GM12878 (cell line): ENCODE data around the gene BBX. TPM values are rescaled to one million over a fixed set of nuclear protein-coding genes. Genes with fewer than 3 reads are reported as not detected.

Experiments used
- ATAC-seq: fragments of 200-7000 bp; cut with Tn5 transposase; 3 replicates; pipeline ENCODE4 v1.9.1; 2020; ENCODE audit warnings: mild to moderate bottlenecking, moderate library complexity
- BruUV-seq: library from RNA; stranded (reverse); fragments of 400-500 nt; replicated peaks from 2 replicates; lab custom pipeline; 2021; lab: Mats Ljungman, UMichigan
- CTCF ChIA-PET: fragments of 300-600 bp; sonication (Branson Sonifier 250); formaldehyde crosslinking; extraction: SDS; loops from one replicate; lab custom pipeline; 2021; ENCODE audit warnings: inconsistent platforms; lab: Yijun Ruan, JAX
- POLR2A ChIA-PET: fragments of 350-600 bp; formaldehyde crosslinking; extraction: SDS; loops from one replicate; lab custom pipeline; 2021; ENCODE audit warnings: inconsistent platforms; lab: Charles Lee
- RAD21 ChIA-PET: fragments of 300-600 bp; sonication (Branson Sonifier 250); formaldehyde crosslinking; loops from one replicate; lab custom pipeline; 2023; ENCODE audit warnings: antibody characterized with exemption; ENCODE audit not compliant: unreplicated experiment; lab: Charles Lee
- SMC1A ChIA-PET: fragments of 300-600 bp; sonication (Branson Sonifier 250); formaldehyde crosslinking; loops from one replicate; lab custom pipeline; 2023; ENCODE audit not compliant: unreplicated experiment, uncharacterized antibody; lab: Charles Lee
- DNase-seq: peaks from one replicate; pipeline ENCODE4 v3.0.0-alpha.2; 2011; ENCODE audit warnings: low read depth, low spot score
- FAIRE-seq: peaks from 3 replicates; lab custom pipeline; 2011; peaks lifted over from hg19 to GRCh38; lab: Jason Lieb, UNC
- H2AFZ ChIP-seq: 2 replicates; pipeline ENCODE4 v1.6.0; 2011; ENCODE audit warnings: low read depth, low read length, control low read depth; ENCODE audit not compliant: control insufficient read depth
- H3K27ac ChIP-seq: 2 replicates; pipeline ENCODE4 v1.5.1; 2011; ENCODE audit warnings: control low read depth; ENCODE audit not compliant: control insufficient read depth, insufficient read depth
- H3K27me3 ChIP-seq, 2 experiments: replicated peaks in 1 of 2; 2 replicates each; pipeline versions ENCODE4 v1.6.0 to v1.6.1; 2011; ENCODE audit warnings: low read length in 1 of 2; ENCODE audit not compliant: control insufficient read depth in 2 of 2, insufficient read depth in 2 of 2
- H3K36me3 ChIP-seq, 2 experiments: 2 replicates each; pipeline ENCODE4 v1.5.1; 2011; ENCODE audit warnings: low read length in 1 of 2; ENCODE audit not compliant: control insufficient read depth in 2 of 2, insufficient read depth in 2 of 2
- H3K4me1 ChIP-seq: 2 replicates; pipeline ENCODE4 v1.6.1; 2011; ENCODE audit warnings: mild to moderate bottlenecking, low read length, moderate library complexity, mixed read lengths; ENCODE audit not compliant: control insufficient read depth, insufficient read depth
- H3K4me2 ChIP-seq: 2 replicates; pipeline ENCODE4 v1.6.0; 2011; ENCODE audit warnings: control low read depth; ENCODE audit not compliant: control insufficient read depth, insufficient read depth
- H3K4me3 ChIP-seq: fragments of 200-600 bp; sonication (generic); 2 replicates; pipeline ENCODE4 v1.5.1; 2016
- H3K79me2 ChIP-seq: 2 replicates; pipeline ENCODE4 v1.6.0; 2011; ENCODE audit warnings: low read length; ENCODE audit not compliant: control insufficient read depth, insufficient read depth
- H3K9ac ChIP-seq: 2 replicates; pipeline ENCODE4 v1.8.0; 2011; ENCODE audit warnings: low read length, control low read depth, mixed read lengths; ENCODE audit not compliant: control insufficient read depth, insufficient read depth
- H3K9me3 ChIP-seq: replicated peaks from 3 replicates; pipeline ENCODE4 v1.5.1; 2011; ENCODE audit warnings: mild to moderate bottlenecking, low read length; ENCODE audit not compliant: control insufficient read depth, insufficient read depth
- H4K20me1 ChIP-seq: 2 replicates; pipeline ENCODE4 v1.6.0; 2011; ENCODE audit not compliant: control insufficient read depth, insufficient read depth
- CBFB ChIP-seq: IDR thresholded peaks from 2 replicates; pipeline ENCODE4 v1.6.1; 2016; ENCODE audit warnings: antibody characterized with exemption, low read depth
- CHD2 ChIP-seq: IDR thresholded peaks from 2 replicates; pipeline ENCODE4 v1.6.1; 2011; ENCODE audit warnings: low read depth, low read length, improper control_type of control experiment, borderline replicate concordance
- E4F1 ChIP-seq: fragments of 450-650 bp; IDR thresholded peaks from 2 replicates; pipeline ENCODE4 v1.6.1; 2018; ENCODE audit warnings: borderline replicate concordance, mild to moderate bottlenecking; ENCODE audit not compliant: partially characterized antibody
- GATAD2B ChIP-seq: fragments of 450-650 bp; conservative IDR thresholded peaks from 2 replicates; pipeline ENCODE4 v1.6.1; 2017; ENCODE audit warnings: low read depth, mild to moderate bottlenecking, moderate library complexity
- MEF2B ChIP-seq: fragments of 450-650 bp; IDR thresholded peaks from 2 replicates; pipeline ENCODE4 v1.6.1; 2018; ENCODE audit warnings: mild to moderate bottlenecking, moderate library complexity; ENCODE audit not compliant: partially characterized antibody, poor library complexity, severe bottlenecking
- MTA2 ChIP-seq: fragments of 450-650 bp; IDR thresholded peaks from 2 replicates; pipeline ENCODE4 v1.6.1; 2016; ENCODE audit warnings: low read depth, mild to moderate bottlenecking, moderate library complexity
- MYC ChIP-seq: IDR thresholded peaks from 2 replicates; pipeline ENCODE4 v1.6.1; 2011; ENCODE audit warnings: mild to moderate bottlenecking, low read length, moderate library complexity, inconsistent platforms; ENCODE audit not compliant: insufficient read depth, insufficient replicate concordance, insufficient read length, severe bottlenecking
- PAX8 ChIP-seq: fragments of 450-650 bp; IDR thresholded peaks from 2 replicates; pipeline ENCODE4 v1.6.1; 2017; ENCODE audit warnings: mild to moderate bottlenecking, moderate library complexity
- RELB ChIP-seq: fragments of 450-650 bp; IDR thresholded peaks from 2 replicates; pipeline ENCODE4 v1.6.1; 2017; ENCODE audit warnings: low read depth, mild to moderate bottlenecking, moderate library complexity
- SMAD1 ChIP-seq: fragments of 450-650 bp; IDR thresholded peaks from 2 replicates; pipeline ENCODE4 v1.6.1; 2018; ENCODE audit warnings: mild to moderate bottlenecking, low read depth; ENCODE audit not compliant: partially characterized antibody
- SPI1 ChIP-seq: IDR thresholded peaks from 2 replicates; pipeline ENCODE4 v1.6.1; 2011; ENCODE audit warnings: low read depth, mild to moderate bottlenecking, low read length, moderate library complexity, borderline replicate concordance; ENCODE audit not compliant: insufficient read depth
- STAT1 ChIP-seq: fragments of 450-650 bp; conservative IDR thresholded peaks from 2 replicates; pipeline ENCODE4 v1.6.1; 2014; ENCODE audit warnings: antibody characterized with exemption, mild to moderate bottlenecking
- STAT3 ChIP-seq: IDR thresholded peaks from 2 replicates; pipeline ENCODE4 v1.6.1; 2011; ENCODE audit warnings: low read depth, low read length, improper control_type of control experiment
- SUPT20H ChIP-seq: IDR thresholded peaks from 2 replicates; pipeline ENCODE4 v1.6.1; 2011; ENCODE audit warnings: low read depth, mild to moderate bottlenecking, low read length, moderate library complexity, borderline replicate concordance; ENCODE audit not compliant: control insufficient read depth
- ZBED1 ChIP-seq: IDR thresholded peaks from 2 replicates; pipeline ENCODE4 v1.6.1; 2016; ENCODE audit warnings: borderline replicate concordance
- ZNF217 ChIP-seq: fragments of 450-650 bp; IDR thresholded peaks from 2 replicates; pipeline ENCODE4 v1.6.1; 2017; ENCODE audit warnings: antibody characterized with exemption, mild to moderate bottlenecking
- WGBS: methylation state at CpG from one replicate; pipeline ENCODE4 v1.1.6; 2016; ENCODE audit warnings: low lambda C conversion rate; ENCODE audit not compliant: insufficient replicate concordance, insufficient coverage; ENCODE audit errors: missing lambda C conversion rate; 5-methylcytosine and 5-hydroxymethylcytosine counted together
- in situ Hi-C: fragments of 300-500 bp; cut with MboI; formaldehyde crosslinking; loops from 9 replicates; pipeline ENCODE4 v1.14.3; 2018; ENCODE audit warnings: mixed read lengths
- intact Hi-C: fragments of 100-400 bp; cut with micrococcal nuclease; formaldehyde crosslinking; loops from one replicate; pipeline ENCODE4 v1.14.2; 2022; ENCODE audit not compliant: unreplicated experiment
- polyA plus RNA-seq, 11 experiments: library from polyadenylated mRNA; depleted of rRNA in 4 of 11; unstranded in 6 of 11; stranded (reverse) in 5 of 11; fragments of >200 nt; fragmentation: Nextera tagmentation in 4 of 11; fragmentation: Illumina TruSeq in 1 of 11; extraction: Ambion mirVana in 4 of 11; extraction: Trizol in 1 of 11; gene quantifications; 1 replicate in 1 of 11; 2 replicates in 10 of 11; pipeline versions ENCODE4 v1.2.1 to v1.2.3, GENCODE V29; 2011 to 2016; ENCODE audit warnings: inconsistent platforms in 2 of 11, missing spikeins in 2 of 11, low read depth in 1 of 11
- total RNA-seq, 4 experiments: library from RNA; depleted of rRNA in 3 of 4; stranded (reverse); fragments of >200 nt in 3 of 4; fragmentation: Illumina TruSeq in 1 of 4; extraction: Trizol in 1 of 4; gene quantifications; 2 replicates each; pipeline versions ENCODE4 v1.2.1 to v1.2.3, GENCODE V29; 2013 to 2021

Gene BBX
- total and polyA plus RNA-seq, 10 of the 15 experiments (the other 5 are each of a cell fraction or from before 2014, with no cell fraction given), result 13.3 to 38.5 (median 32.0) TPM

GRCh38 chr3:107493134-107493533 is 29.6 kb upstream of the BBX start (continued):
- TF ChIP-seq E4F1, result no peak
- TF ChIP-seq RELB, result no peak
- no peak for TF ChIP-seq ZNF217
- no peak for TF ChIP-seq MEF2B
- TF ChIP-seq CBFB, result no peak

GRCh38 chr3:107496855-107497254 is 25.9 kb upstream of the BBX start:
- H3K4me1 ChIP-seq, result no peaks in the 10 kb centered on the region
- ChIA-PET CTCF (interaction anchor here (1.4 kb wide), 1 partner anchor 14 kb away, joined by 4 read pairs; no protein-coding TSS in a partner anchor), RAD21 (no interaction called here), SMC1A (no interaction called here), POLR2A (no interaction called here)
- no peak overlapping the region for H3K4me2 ChIP-seq
- BruUV-seq, result no TSS peak
- intact Hi-C loops, result no loop called here
- TF ChIP-seq SPI1 (no peak), CHD2 (no peak), ZBED1 (no peak), PAX8 (no peak), SUPT20H (no peak), MYC (no peak), STAT3 (no peak), MTA2 (no peak), GATAD2B (no peak), SMAD1 (no peak), STAT1 (no peak)
- ATAC-seq, result no peak
- H4K20me1 ChIP-seq, result no peaks in the 10 kb centered on the region
- no peaks in the 10 kb centered on the region for H3K36me3 ChIP-seq
- no peak for FAIRE-seq
- no peak overlapping the region for H3K27ac ChIP-seq
- no peak for DNase-seq
- WGBS, result 48% methylated on average over 3 of the region's 3 CpGs
- H3K79me2 ChIP-seq, result no peaks in the 10 kb centered on the region
- no peak overlapping the region for H3K9ac ChIP-seq
- in situ Hi-C loops, result no loop called here
- H2AFZ ChIP-seq, result no peak overlapping the region
- no peaks in the 10 kb centered on the region for H3K9me3 ChIP-seq
- no peaks in the 10 kb centered on the region for H3K27me3 ChIP-seq
- H3K4me3 ChIP-seq, result no peak overlapping the region
